ENCODE measurements around the gene COBL.

Gene COBL

GRCh38 chr7:51152706-51153200, 163.9 kb downstream of the COBL start:
- TF ChIP-seq, protein P1, sequence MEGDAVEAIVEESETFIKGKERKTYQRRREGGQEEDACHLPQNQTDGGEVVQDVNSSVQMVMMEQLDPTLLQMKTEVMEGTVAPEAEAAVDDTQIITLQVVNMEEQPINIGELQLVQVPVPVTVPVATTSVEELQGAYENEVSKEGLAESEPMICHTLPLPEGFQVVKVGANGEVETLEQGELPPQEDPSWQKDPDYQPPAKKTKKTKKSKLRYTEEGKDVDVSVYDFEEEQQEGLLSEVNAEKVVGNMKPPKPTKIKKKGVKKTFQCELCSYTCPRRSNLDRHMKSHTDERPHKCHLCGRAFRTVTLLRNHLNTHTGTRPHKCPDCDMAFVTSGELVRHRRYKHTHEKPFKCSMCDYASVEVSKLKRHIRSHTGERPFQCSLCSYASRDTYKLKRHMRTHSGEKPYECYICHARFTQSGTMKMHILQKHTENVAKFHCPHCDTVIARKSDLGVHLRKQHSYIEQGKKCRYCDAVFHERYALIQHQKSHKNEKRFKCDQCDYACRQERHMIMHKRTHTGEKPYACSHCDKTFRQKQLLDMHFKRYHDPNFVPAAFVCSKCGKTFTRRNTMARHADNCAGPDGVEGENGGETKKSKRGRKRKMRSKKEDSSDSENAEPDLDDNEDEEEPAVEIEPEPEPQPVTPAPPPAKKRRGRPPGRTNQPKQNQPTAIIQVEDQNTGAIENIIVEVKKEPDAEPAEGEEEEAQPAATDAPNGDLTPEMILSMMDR (IDR thresholded peaks at IDR 0.05), result no peak
- H3K36me3 ChIP-seq, result no peaks in the 10 kb centered on the region
- H3K27ac ChIP-seq, result no peak overlapping the region
- H3K4me3 ChIP-seq (ENCODE audit: low read depth in 1 of 2, low read length in 1 of 2), result no peak overlapping the region
- no peaks in the 10 kb centered on the region for H3K4me1 ChIP-seq (ENCODE audit: control insufficient read depth in 1 of 2, insufficient read depth in 1 of 2, low read depth in 1 of 2, low read length in 1 of 2)
- no peaks in the 10 kb centered on the region for H3K27me3 ChIP-seq
- no peaks in the 10 kb centered on the region for H3K9me3 ChIP-seq

GRCh38 chr7:51151455-51151854, 165.2 kb downstream of the COBL start:
- TF ChIP-seq, protein P1 (IDR thresholded peaks at IDR 0.05), result no peak
- Histone ChIP-seq H3K4me3 (ENCODE audit: low read depth in 1 of 2, low read length in 1 of 2) (no peak overlapping the region), H3K27me3 (no peaks in the 10 kb centered on the region), H3K4me1 (ENCODE audit: control insufficient read depth in 1 of 2, insufficient read depth in 1 of 2, low read depth in 1 of 2, low read length in 1 of 2) (no peaks in the 10 kb centered on the region), H3K9me3 (peaks cover 5% of the 10 kb centered on the region), H3K36me3 (no peaks in the 10 kb centered on the region), H3K27ac (no peak overlapping the region)

DNA sequence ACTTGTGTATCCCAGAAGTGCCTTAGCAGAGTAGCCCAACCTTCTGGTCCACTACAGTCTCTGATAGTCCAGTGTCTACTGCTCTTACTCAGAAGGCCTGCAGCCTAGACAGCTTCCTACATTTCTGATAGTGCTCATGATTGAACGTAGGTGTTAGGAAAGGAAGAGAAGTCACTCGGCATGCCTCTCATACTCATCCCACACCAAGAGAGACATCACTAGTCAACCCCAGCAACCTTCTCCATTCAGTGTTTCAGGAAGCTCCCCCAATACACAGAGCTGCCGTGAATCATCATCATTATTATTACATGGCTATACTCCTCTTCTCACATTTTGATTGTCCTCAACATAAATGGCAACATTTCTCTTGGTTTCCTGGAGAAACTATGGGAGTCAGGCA, 166.4 kb downstream of the COBL start:
- no peak overlapping the region for H3K27ac ChIP-seq
- H3K4me1 ChIP-seq (ENCODE audit: control insufficient read depth in 1 of 2, insufficient read depth in 1 of 2, low read depth in 1 of 2, low read length in 1 of 2), result no peaks in the 10 kb centered on the region
- H3K27me3 ChIP-seq, result no peaks in the 10 kb centered on the region
- TF ChIP-seq, protein P1 (IDR thresholded peaks at IDR 0.05), result no peak
- H3K9me3 ChIP-seq, result peaks cover 5% of the 10 kb centered on the region
- H3K4me3 ChIP-seq (ENCODE audit: low read depth in 1 of 2, low read length in 1 of 2), result no peak overlapping the region
- no peaks in the 10 kb centered on the region for H3K36me3 ChIP-seq

GRCh38 chr7:51148216-51148615, 168.4 kb downstream of the COBL start:
- Histone ChIP-seq H3K27ac (no peak overlapping the region), H3K27me3 (no peaks in the 10 kb centered on the region), H3K4me1 (ENCODE audit: control insufficient read depth in 1 of 2, insufficient read depth in 1 of 2, low read depth in 1 of 2, low read length in 1 of 2) (no peaks in the 10 kb centered on the region), H3K36me3 (no peaks in the 10 kb centered on the region), H3K4me3 (ENCODE audit: low read depth in 1 of 2, low read length in 1 of 2) (no peak overlapping the region), H3K9me3 (peaks cover 5% of the 10 kb centered on the region)
- TF ChIP-seq, protein P1 (IDR thresholded peaks at IDR 0.05), result no peak

DNA sequence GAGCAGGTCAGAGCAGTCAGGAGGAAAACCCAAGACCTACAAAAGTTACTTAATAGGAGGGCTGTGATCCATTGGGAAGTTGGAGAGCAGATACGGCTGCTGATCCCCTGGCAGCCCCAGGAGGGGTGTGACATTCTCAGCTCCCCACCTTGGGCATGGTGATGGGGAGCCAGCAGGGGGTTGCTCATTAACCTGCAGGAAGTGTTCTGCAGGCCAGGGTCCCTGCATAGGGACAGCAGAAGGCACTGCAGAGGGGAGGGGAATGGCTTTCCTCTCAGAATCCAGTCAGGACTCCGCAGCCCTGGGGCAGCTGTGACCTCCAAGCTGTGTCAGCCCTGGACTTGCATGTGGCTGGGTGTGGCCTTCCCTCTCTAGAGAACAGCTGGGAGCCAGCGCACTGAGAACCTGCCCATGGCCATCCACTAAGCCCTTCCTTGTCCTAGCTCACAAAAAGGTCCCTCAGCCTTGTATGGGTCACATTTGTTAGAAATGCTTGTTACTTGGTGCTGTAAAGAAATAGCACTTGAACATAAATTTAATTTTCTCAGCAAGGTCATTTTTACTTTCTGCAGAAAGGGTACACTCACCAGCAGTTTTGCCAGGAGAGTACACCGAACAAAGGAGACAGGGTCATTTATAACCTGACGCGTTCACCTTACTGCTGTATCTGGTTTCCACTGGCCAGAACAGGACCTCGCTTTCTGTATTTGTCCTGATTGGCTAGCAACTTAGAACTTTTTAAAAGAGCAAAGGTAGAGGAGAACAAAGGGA, 169.6 kb downstream of the COBL start:
- Histone ChIP-seq H3K4me3 (ENCODE audit: low read depth in 1 of 2, low read length in 1 of 2) (no peak overlapping the region), H3K36me3 (no peaks in the 10 kb centered on the region), H3K27me3 (no peaks in the 10 kb centered on the region), H3K9me3 (peaks cover 5% of the 10 kb centered on the region), H3K27ac (no peak overlapping the region), H3K4me1 (ENCODE audit: control insufficient read depth in 1 of 2, insufficient read depth in 1 of 2, low read depth in 1 of 2, low read length in 1 of 2) (no peaks in the 10 kb centered on the region)
- TF ChIP-seq, protein P1 (IDR thresholded peaks at IDR 0.05), result no peak
